ENCODE results near the gene NOC4L. TPM values are rescaled to one million over a fixed set of nuclear protein-coding genes. Genes with fewer than 3 reads are reported as not detected.

NOC4L gene
- polyA plus RNA-seq, 1 donor (not counting 4 experiments of a cell fraction or from before 2014, with no cell fraction given), result 3.7 TPM

DNA sequence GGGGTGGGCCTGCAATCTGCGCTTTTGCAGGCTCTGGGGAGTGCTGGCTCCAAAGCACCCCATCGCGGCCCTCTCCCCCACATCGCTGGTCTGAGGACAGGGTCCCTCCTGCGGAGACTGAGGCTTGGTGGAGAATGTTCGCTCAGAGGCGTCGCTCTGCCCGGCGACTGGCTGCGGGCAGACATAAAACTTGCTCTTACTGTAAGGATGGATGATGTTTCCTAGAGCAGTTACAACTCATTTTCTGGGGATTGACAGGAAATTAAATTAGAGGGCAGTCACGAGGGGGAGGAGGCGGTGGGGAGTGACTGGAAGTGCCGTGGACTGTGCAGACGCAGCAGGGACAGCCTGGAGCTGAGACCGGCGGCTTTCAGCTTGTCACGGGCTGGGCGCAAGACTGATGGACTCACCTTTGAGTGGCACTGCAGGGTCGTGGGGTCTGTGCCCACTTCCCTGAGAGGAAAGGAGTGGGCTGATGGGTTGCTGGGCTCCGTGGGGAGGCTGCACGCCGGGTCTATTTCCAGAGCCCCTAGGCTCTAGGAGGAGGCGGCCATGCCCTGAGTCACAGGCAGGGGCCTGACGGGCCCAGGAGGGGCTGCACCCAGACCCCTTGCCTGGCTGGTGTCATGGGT is 32.8 kb downstream of the NOC4L start:
- Histone ChIP-seq H3K4me1 (ENCODE audit: control insufficient read depth, extremely low read depth, insufficient read depth, low read length) (no peaks in the 10 kb centered on the region), H3K27ac (ENCODE audit: control insufficient read depth, insufficient read depth, low read length) (no peak overlapping the region), H3K4me3 (ENCODE audit: control insufficient read depth in 2 of 3, extremely low read depth in 1 of 3, insufficient read depth in 2 of 3, low read depth in 1 of 3, low read length in 3 of 3) (no peak overlapping the region), H3K27me3 (ENCODE audit: control insufficient read depth, extremely low read depth, insufficient read depth, low read length) (peaks cover 43% of the 10 kb centered on the region), H3K9me1 (ENCODE audit: control insufficient read depth, extremely low read depth, insufficient read depth, low read length) (no peaks in the 10 kb centered on the region), H2AFZ (ENCODE audit: control insufficient read depth, low read length) (no peak overlapping the region), H3K4me2 (ENCODE audit: control insufficient read depth, extremely low read depth, insufficient read depth, low read depth, low read length) (no peak overlapping the region), H3K79me2 (ENCODE audit: control insufficient read depth, insufficient read depth, low read length) (no peaks in the 10 kb centered on the region), H4K20me1 (ENCODE audit: control insufficient read depth, extremely low read depth, insufficient read depth, low read length) (peaks cover under 1% of the 10 kb centered on the region), H3K36me3 (ENCODE audit: control insufficient read depth in 2 of 2, extremely low read depth in 1 of 2, insufficient read depth in 2 of 2, low read length in 2 of 2) (no peaks in the 10 kb centered on the region), H3K9me3 (ENCODE audit: control insufficient read depth, low read depth, low read length) (no peaks in the 10 kb centered on the region), H3K9ac (ENCODE audit: control insufficient read depth, extremely low read depth, insufficient read depth, low read length) (no peak overlapping the region)
- no peak for DNase-seq (ENCODE audit: low read depth, low spot score)
- dilution Hi-C loops (cut with MboI; ENCODE audit: extremely low pct_ligation_motif_present, low sequenced_read_pairs), result no loop called here
- no peak for FAIRE-seq
- TF ChIP-seq, protein P1, sequence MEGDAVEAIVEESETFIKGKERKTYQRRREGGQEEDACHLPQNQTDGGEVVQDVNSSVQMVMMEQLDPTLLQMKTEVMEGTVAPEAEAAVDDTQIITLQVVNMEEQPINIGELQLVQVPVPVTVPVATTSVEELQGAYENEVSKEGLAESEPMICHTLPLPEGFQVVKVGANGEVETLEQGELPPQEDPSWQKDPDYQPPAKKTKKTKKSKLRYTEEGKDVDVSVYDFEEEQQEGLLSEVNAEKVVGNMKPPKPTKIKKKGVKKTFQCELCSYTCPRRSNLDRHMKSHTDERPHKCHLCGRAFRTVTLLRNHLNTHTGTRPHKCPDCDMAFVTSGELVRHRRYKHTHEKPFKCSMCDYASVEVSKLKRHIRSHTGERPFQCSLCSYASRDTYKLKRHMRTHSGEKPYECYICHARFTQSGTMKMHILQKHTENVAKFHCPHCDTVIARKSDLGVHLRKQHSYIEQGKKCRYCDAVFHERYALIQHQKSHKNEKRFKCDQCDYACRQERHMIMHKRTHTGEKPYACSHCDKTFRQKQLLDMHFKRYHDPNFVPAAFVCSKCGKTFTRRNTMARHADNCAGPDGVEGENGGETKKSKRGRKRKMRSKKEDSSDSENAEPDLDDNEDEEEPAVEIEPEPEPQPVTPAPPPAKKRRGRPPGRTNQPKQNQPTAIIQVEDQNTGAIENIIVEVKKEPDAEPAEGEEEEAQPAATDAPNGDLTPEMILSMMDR (optimal IDR thresholded peaks at IDR 0.05 in 1 of 3, IDR thresholded peaks at IDR 0.05 in 1 of 3, conservative IDR thresholded peaks at IDR 0.05 in 1 of 3; ENCODE audit: extremely low read depth in 1 of 3, insufficient read depth in 2 of 3, low read length in 3 of 3), result no peak
- TF ChIP-seq EZH2 (IDR thresholded peaks at IDR 0.05; ENCODE audit: low read length), result no peak

DNA sequence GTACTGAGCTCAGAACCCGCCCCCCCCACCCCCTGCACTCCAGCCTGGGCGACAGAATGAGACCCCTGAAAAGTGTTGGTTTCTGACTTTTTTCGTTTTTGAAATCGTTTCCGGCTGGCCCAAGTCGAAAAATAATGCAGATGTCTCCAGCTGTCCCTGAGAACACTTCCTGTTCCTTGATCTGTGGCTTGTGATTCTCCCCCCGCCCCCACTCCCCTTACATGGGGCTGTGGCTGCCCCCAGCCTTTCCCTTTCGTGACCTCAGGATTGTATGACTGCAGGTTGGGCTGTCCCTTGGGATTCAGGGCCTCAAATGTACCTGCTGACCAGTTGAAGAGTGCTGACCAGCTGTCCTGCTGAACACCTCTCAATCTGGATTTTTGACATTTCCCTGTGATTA is 34.1 kb downstream of the NOC4L start:
- H3K9me1 ChIP-seq (ENCODE audit: control insufficient read depth, extremely low read depth, insufficient read depth, low read length), result no peaks in the 10 kb centered on the region
- peaks cover 45% of the 10 kb centered on the region for H3K27me3 ChIP-seq (ENCODE audit: control insufficient read depth, extremely low read depth, insufficient read depth, low read length)
- no peak for TF ChIP-seq EZH2 (IDR thresholded peaks at IDR 0.05; ENCODE audit: low read length)
- TF ChIP-seq, protein P1 (optimal IDR thresholded peaks at IDR 0.05 in 1 of 3, IDR thresholded peaks at IDR 0.05 in 1 of 3, conservative IDR thresholded peaks at IDR 0.05 in 1 of 3; ENCODE audit: extremely low read depth in 1 of 3, insufficient read depth in 2 of 3, low read length in 3 of 3), result no peak
- H3K27ac ChIP-seq (ENCODE audit: control insufficient read depth, insufficient read depth, low read length), result no peak overlapping the region
- no peaks in the 10 kb centered on the region for H3K36me3 ChIP-seq (ENCODE audit: control insufficient read depth in 2 of 2, extremely low read depth in 1 of 2, insufficient read depth in 2 of 2, low read length in 2 of 2)
- H3K4me3 ChIP-seq (ENCODE audit: control insufficient read depth in 2 of 3, extremely low read depth in 1 of 3, insufficient read depth in 2 of 3, low read depth in 1 of 3, low read length in 3 of 3), result no peak overlapping the region
- dilution Hi-C loops (cut with MboI; ENCODE audit: extremely low pct_ligation_motif_present, low sequenced_read_pairs), result no loop called here
- H4K20me1 ChIP-seq (ENCODE audit: control insufficient read depth, extremely low read depth, insufficient read depth, low read length), result no peaks in the 10 kb centered on the region
- H3K9me3 ChIP-seq (ENCODE audit: control insufficient read depth, low read depth, low read length), result no peaks in the 10 kb centered on the region
- H2AFZ ChIP-seq (ENCODE audit: control insufficient read depth, low read length), result no peak overlapping the region
- H3K9ac ChIP-seq (ENCODE audit: control insufficient read depth, extremely low read depth, insufficient read depth, low read length), result no peak overlapping the region
- DNase-seq (ENCODE audit: low read depth, low spot score), result no peak
- no peaks in the 10 kb centered on the region for H3K4me1 ChIP-seq (ENCODE audit: control insufficient read depth, extremely low read depth, insufficient read depth, low read length)
- H3K79me2 ChIP-seq (ENCODE audit: control insufficient read depth, insufficient read depth, low read length), result no peaks in the 10 kb centered on the region
- H3K4me2 ChIP-seq (ENCODE audit: control insufficient read depth, extremely low read depth, insufficient read depth, low read depth, low read length), result no peak overlapping the region
- FAIRE-seq, result no peak

Measured in keratinocyte (primary cell).